ENCODE measurements around the gene SASH1. TPM values are rescaled to one million over a fixed set of nuclear protein-coding genes. Genes with fewer than 3 reads are reported as not detected.
"Not testable (repeated sequence)": the region's sequence is repeated elsewhere in the genome, so short reads cannot be mapped to it uniquely, and the experiment has no call there.

The SASH1 gene
- total and polyA plus RNA-seq, 9 donors, result 31.7 to 67.0 (median 42.5) TPM

- H3K27me3 ChIP-seq (ENCODE audit: control insufficient read depth, insufficient read depth, low read length), result no peaks in the 10 kb centered on the region
- no peaks in the 10 kb centered on the region for H3K4me1 ChIP-seq (ENCODE audit: control insufficient read depth, insufficient read depth, low read length)
- H3K36me3 ChIP-seq (ENCODE audit: control insufficient read depth, insufficient read depth, low read length), result no peaks in the 10 kb centered on the region
- DNase-seq, result no peak
- H3K4me3 ChIP-seq (ENCODE audit: low read length), result no peak overlapping the region
- no peaks in the 10 kb centered on the region for H3K9me3 ChIP-seq (replicated peaks; ENCODE audit: control insufficient read depth, low read depth, low read length)
- H3K27ac ChIP-seq (ENCODE audit: low read length), result no peak overlapping the region
- 42% methylated on average over 5 of the region's 9 CpGs for WGBS (ENCODE audit: insufficient coverage)
These were observed 40.2 kb downstream of the SASH1 start for GRCh38 chr6:148382861-148383260.

- peak; percentile 70 for DNase-seq
- H3K27me3 ChIP-seq (ENCODE audit: control insufficient read depth, insufficient read depth, low read length), result no peaks in the 10 kb centered on the region
- H3K4me1 ChIP-seq (ENCODE audit: control insufficient read depth, insufficient read depth, low read length), result peaks cover 6% of the 10 kb centered on the region
These were observed 41.2 kb downstream of the SASH1 start for GRCh38 chr6:148383658-148384368.

GRCh38 chr6:148385379-148385778, 42.7 kb downstream of the SASH1 start:
- Histone ChIP-seq H3K4me1 (ENCODE audit: control insufficient read depth, insufficient read depth, low read length) (peaks cover 8% of the 10 kb centered on the region), H3K4me3 (ENCODE audit: low read length) (no peak overlapping the region), H3K9me3 (replicated peaks; ENCODE audit: control insufficient read depth, low read depth, low read length) (no peaks in the 10 kb centered on the region), H3K36me3 (ENCODE audit: control insufficient read depth, insufficient read depth, low read length) (peaks cover 4% of the 10 kb centered on the region), H3K27me3 (ENCODE audit: control insufficient read depth, insufficient read depth, low read length) (no peaks in the 10 kb centered on the region), H3K27ac (ENCODE audit: low read length) (no peak overlapping the region)
- WGBS (ENCODE audit: insufficient coverage), result no CpG with 5 or more reads among the region's 2 CpGs
- DNase-seq, result no peak

More at GRCh38 chr6:148383658-148384368, 41.2 kb downstream of the SASH1 start:
- H3K4me3 ChIP-seq (ENCODE audit: low read length), result no peak overlapping the region
- WGBS (ENCODE audit: insufficient coverage), result 94% methylated on average over 3 of the region's 10 CpGs
- no peak overlapping the region for H3K27ac ChIP-seq (ENCODE audit: low read length)
- H3K9me3 ChIP-seq (replicated peaks; ENCODE audit: control insufficient read depth, low read depth, low read length), result no peaks in the 10 kb centered on the region
- H3K36me3 ChIP-seq (ENCODE audit: control insufficient read depth, insufficient read depth, low read length), result no peaks in the 10 kb centered on the region

- H3K4me3 ChIP-seq (ENCODE audit: low read length), result no peak overlapping the region
- peak; percentile 50 for DNase-seq
- peaks cover 8% of the 10 kb centered on the region for H3K36me3 ChIP-seq (ENCODE audit: control insufficient read depth, insufficient read depth, low read length)
- H3K27ac ChIP-seq (ENCODE audit: low read length), result no peak overlapping the region
- H3K27me3 ChIP-seq (ENCODE audit: control insufficient read depth, insufficient read depth, low read length), result no peaks in the 10 kb centered on the region
- 100% methylated on average over 1 of the region's 5 CpGs for WGBS (ENCODE audit: insufficient coverage)
- H3K4me1 ChIP-seq (ENCODE audit: control insufficient read depth, insufficient read depth, low read length), result peaks cover 8% of the 10 kb centered on the region
- no peaks in the 10 kb centered on the region for H3K9me3 ChIP-seq (replicated peaks; ENCODE audit: control insufficient read depth, low read depth, low read length)
These were observed 45.9 kb downstream of the SASH1 start for GRCh38 chr6:148388521-148388920.

GRCh38 chr6:148389086-148389485, 46.4 kb downstream of the SASH1 start:
- Histone ChIP-seq H3K27me3 (ENCODE audit: control insufficient read depth, insufficient read depth, low read length) (no peaks in the 10 kb centered on the region), H3K4me3 (ENCODE audit: low read length) (no peak overlapping the region), H3K9me3 (replicated peaks; ENCODE audit: control insufficient read depth, low read depth, low read length) (no peaks in the 10 kb centered on the region), H3K36me3 (ENCODE audit: control insufficient read depth, insufficient read depth, low read length) (peaks cover 9% of the 10 kb centered on the region), H3K27ac (ENCODE audit: low read length) (no peak overlapping the region), H3K4me1 (ENCODE audit: control insufficient read depth, insufficient read depth, low read length) (peaks cover 8% of the 10 kb centered on the region)
- WGBS (ENCODE audit: insufficient coverage), result 100% methylated on average over 1 of the region's 9 CpGs
- no peak for DNase-seq

GRCh38 chr6:148389917-148390316, 47.3 kb downstream of the SASH1 start:
- Histone ChIP-seq H3K36me3 (ENCODE audit: control insufficient read depth, insufficient read depth, low read length) (peaks cover 10% of the 10 kb centered on the region), H3K27me3 (ENCODE audit: control insufficient read depth, insufficient read depth, low read length) (no peaks in the 10 kb centered on the region), H3K27ac (ENCODE audit: low read length) (no peak overlapping the region), H3K9me3 (replicated peaks; ENCODE audit: control insufficient read depth, low read depth, low read length) (no peaks in the 10 kb centered on the region), H3K4me1 (ENCODE audit: control insufficient read depth, insufficient read depth, low read length) (peaks cover 8% of the 10 kb centered on the region), H3K4me3 (ENCODE audit: low read length) (no peak overlapping the region)
- 89% methylated on average over 12 of the region's 12 CpGs for WGBS (ENCODE audit: insufficient coverage)
- no peak for DNase-seq

- 100% methylated on average over 3 of the region's 8 CpGs for WGBS (ENCODE audit: insufficient coverage)
- Histone ChIP-seq H3K4me1 (ENCODE audit: control insufficient read depth, insufficient read depth, low read length) (peaks cover 15% of the 10 kb centered on the region), H3K36me3 (ENCODE audit: control insufficient read depth, insufficient read depth, low read length) (peaks cover 10% of the 10 kb centered on the region)
- not testable (repeated sequence) for DNase-seq; H3K27ac ChIP-seq (ENCODE audit: low read length); H3K9me3 ChIP-seq (replicated peaks; ENCODE audit: control insufficient read depth, low read depth, low read length); H3K4me3 ChIP-seq (ENCODE audit: low read length); H3K27me3 ChIP-seq (ENCODE audit: control insufficient read depth, insufficient read depth, low read length)
These were observed 49.5 kb downstream of the SASH1 start for GRCh38 chr6:148392127-148392526.

- H3K27me3 ChIP-seq (ENCODE audit: control insufficient read depth, insufficient read depth, low read length), result no peaks in the 10 kb centered on the region
- no peak overlapping the region for H3K4me3 ChIP-seq (ENCODE audit: low read length)
- peaks cover 15% of the 10 kb centered on the region for H3K4me1 ChIP-seq (ENCODE audit: control insufficient read depth, insufficient read depth, low read length)
- H3K27ac ChIP-seq (ENCODE audit: low read length), result no peak overlapping the region
- no peak for DNase-seq
- peaks cover 10% of the 10 kb centered on the region for H3K36me3 ChIP-seq (ENCODE audit: control insufficient read depth, insufficient read depth, low read length)
- no CpG with 5 or more reads among the region's 3 CpGs for WGBS (ENCODE audit: insufficient coverage)
- no peaks in the 10 kb centered on the region for H3K9me3 ChIP-seq (replicated peaks; ENCODE audit: control insufficient read depth, low read depth, low read length)
These were observed 50.0 kb downstream of the SASH1 start for GRCh38 chr6:148392671-148393070.

GRCh38 chr6:148395583-148396101, 53.0 kb downstream of the SASH1 start:
- Histone ChIP-seq H3K27me3 (ENCODE audit: control insufficient read depth, insufficient read depth, low read length) (no peaks in the 10 kb centered on the region), H3K4me1 (ENCODE audit: control insufficient read depth, insufficient read depth, low read length) (peaks cover 17% of the 10 kb centered on the region), H3K27ac (ENCODE audit: low read length) (peak overlapping the region; percentile 32), H3K9me3 (replicated peaks; ENCODE audit: control insufficient read depth, low read depth, low read length) (no peaks in the 10 kb centered on the region), H3K36me3 (ENCODE audit: control insufficient read depth, insufficient read depth, low read length) (peaks cover 12% of the 10 kb centered on the region), H3K4me3 (ENCODE audit: low read length) (no peak overlapping the region)
- DNase-seq, result peak; percentile 62
- WGBS (ENCODE audit: insufficient coverage), result 83% methylated on average over 1 of the region's 1 CpG

- no peaks in the 10 kb centered on the region for H3K9me3 ChIP-seq (replicated peaks; ENCODE audit: control insufficient read depth, low read depth, low read length)
- H3K27me3 ChIP-seq (ENCODE audit: control insufficient read depth, insufficient read depth, low read length), result no peaks in the 10 kb centered on the region
- no peak overlapping the region for H3K4me3 ChIP-seq (ENCODE audit: low read length)
- H3K36me3 ChIP-seq (ENCODE audit: control insufficient read depth, insufficient read depth, low read length), result peaks cover 12% of the 10 kb centered on the region
- H3K4me1 ChIP-seq (ENCODE audit: control insufficient read depth, insufficient read depth, low read length), result peaks cover 17% of the 10 kb centered on the region
- WGBS (ENCODE audit: insufficient coverage), result no CpG with 5 or more reads among the region's 2 CpGs
- H3K27ac ChIP-seq (ENCODE audit: low read length), result peak overlapping the region; percentile 58
- no peak for DNase-seq
These were observed 53.8 kb downstream of the SASH1 start for GRCh38 chr6:148396411-148396810.
